Measurements from ENCODE around the gene TMEM231.
"Not testable (repeated sequence)": the region's sequence is repeated elsewhere in the genome, so short reads cannot be mapped to it uniquely, and the experiment has no call there.

Gene TMEM231, protein sequence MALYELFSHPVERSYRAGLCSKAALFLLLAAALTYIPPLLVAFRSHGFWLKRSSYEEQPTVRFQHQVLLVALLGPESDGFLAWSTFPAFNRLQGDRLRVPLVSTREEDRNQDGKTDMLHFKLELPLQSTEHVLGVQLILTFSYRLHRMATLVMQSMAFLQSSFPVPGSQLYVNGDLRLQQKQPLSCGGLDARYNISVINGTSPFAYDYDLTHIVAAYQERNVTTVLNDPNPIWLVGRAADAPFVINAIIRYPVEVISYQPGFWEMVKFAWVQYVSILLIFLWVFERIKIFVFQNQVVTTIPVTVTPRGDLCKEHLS

DNA sequence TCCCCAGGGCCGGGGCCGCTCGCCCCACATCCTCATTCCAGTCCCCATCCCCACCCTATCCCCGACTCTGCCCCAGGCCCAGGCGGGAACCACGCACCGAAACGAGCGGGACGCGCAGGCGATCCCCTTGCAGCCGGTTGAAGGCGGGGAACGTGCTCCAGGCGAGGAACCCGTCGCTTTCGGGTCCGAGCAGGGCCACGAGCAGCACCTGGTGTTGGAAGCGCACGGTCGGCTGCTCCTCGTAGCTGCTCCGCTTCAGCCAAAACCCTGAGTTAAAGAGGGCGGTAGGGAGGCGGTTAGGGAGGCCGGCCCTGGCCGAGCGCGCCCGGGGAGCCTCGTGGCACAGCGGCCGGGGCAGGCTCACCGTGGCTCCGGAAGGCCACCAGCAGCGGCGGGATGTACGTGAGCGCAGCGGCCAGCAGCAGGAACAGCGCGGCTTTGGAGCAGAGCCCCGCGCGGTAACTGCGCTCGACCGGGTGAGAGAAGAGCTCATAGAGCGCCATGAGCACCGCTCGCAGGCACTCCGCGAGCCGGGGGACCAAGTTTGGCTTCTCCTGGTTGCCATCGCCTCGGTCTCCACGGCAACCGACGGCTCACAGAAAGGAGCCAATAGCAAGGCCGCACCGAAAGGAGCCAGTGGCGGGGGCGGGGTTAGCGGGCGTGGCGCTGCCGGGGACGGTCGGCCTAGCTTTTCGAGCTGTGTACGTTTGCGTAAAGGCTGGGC lies at the start of gene TMEM231:
TMEM231 (minus strand) TSS at position 546 of the 724 bp plus-strand sequence; CDS start at position 503, 43 bp downstream.
- peak; percentile 58 for DNase-seq

DNA sequence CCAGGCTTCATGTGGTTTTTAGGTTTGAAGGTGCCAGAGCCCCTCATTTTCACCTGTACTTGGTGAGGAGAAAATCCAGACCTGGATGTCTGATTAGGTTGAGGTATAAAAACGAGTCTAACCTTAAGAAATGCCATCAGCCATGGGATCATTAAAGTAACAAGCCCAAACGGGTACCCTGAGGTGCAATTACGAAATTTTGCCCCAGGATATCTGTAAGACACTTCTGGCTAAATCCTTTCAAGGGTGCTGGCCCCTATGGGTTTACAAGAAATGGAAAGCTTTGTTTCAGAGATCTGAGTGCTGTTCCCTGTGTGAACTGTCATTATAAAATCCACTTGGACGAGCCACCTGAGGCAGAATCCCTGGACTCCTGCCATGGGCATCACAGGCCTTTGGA lies 47.2 kb upstream of the TMEM231 start:
- no peak for DNase-seq

DNA sequence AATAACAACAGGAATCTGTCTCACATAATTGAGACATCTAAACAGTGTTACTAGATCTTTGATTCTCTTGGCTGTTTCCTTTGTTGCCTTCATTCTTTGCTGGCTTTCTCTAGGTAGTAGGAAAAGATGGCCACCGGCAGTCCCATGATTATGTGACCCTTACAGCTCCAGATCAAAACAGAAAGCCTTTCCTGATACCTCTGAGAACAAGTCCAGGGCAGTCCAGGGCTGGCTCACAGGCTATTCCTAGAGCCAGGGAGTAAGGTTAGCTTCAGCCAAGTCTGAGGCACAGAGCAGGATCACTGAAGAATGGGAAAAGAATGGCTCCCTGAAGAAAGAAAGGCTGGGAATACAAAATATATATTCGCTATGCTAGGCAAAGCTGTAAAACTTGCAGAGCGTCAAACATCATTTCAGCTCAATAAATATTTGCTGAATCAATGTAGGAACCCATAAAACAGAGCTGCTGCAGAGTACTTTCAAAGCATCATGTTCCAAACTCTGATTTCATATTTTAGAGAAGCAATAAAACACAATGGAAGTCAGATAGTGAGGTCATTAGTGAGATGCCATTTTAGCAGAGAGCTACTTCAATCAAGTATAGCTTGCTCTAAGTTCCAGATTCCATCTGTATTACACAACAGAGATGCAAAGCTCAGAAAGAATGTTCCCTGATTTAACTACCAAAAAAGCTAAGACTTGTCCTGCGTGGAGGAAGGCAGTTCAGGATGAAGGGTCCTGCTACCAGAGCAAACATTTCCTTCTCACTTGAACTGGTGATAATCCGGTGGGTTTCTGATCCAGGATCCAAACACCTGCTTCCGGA lies 43.6 kb upstream of the TMEM231 start:
- no peak for DNase-seq

DNA sequence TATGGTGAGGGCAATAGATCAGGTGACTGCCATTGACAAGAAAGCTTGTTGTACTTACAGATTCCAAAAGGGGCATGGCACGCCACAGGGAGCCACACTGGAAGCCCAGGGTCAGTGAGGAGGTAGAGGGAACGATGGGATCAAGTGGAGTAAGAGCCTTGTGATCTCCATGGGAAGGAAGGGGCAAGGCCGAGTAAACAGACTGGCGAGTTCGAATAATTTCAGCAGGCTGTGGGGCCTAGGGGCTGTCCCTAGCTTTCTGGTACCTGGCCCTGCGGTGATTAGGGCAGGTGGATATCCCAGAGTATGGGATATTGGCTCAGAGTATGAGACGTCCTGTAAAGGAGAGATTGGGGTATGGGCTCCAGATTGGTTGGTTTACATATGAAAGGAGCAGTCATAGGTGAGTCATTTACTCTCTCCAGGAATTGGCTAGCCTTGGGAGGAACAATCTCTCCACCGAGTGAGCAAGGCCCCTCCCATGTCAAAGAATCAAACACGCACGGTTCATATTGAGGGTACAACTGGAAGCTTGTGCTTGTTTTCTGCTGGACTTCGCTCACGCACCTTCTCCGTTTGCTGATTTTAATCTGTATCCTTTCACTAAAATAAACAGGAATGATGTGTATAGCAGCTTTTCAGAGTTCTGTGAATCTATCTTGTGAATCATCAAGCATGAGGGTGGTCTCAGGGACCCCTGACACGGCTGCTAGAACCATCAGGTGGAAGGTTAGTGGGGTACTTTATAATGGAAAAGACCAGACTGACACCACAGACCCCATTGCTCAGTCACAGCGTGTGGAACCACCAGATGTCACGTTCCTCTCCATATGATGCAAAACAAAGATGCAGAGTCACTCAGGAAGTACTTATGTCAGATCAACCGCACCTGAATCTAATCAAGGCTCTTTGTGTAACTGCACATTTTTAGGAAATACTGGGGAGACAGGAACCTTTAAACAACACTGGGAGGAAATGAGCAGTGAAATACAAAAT lies 38.1 kb upstream of the TMEM231 start:
- peak; percentile 65 for DNase-seq

DNA sequence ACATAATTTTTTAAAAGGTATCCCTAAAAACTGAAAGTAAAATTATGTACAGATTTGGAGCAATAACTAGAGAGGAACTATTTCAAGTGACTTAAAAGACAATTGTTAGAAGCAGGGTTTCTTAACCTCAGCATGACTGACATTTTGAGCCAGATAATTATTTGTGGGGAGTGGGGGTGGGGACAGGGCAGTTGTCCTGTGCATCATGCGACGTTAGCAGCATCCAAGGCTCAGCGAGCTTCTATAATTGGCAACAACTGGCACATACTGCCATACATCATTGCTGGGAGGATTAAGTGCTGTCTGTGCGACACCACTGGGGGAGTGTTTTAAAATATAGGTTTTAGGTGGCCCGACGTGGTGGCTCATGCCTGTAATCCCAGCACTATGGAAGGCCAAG lies 37.3 kb upstream of the TMEM231 start:
- peak; percentile 2 for DNase-seq

DNA sequence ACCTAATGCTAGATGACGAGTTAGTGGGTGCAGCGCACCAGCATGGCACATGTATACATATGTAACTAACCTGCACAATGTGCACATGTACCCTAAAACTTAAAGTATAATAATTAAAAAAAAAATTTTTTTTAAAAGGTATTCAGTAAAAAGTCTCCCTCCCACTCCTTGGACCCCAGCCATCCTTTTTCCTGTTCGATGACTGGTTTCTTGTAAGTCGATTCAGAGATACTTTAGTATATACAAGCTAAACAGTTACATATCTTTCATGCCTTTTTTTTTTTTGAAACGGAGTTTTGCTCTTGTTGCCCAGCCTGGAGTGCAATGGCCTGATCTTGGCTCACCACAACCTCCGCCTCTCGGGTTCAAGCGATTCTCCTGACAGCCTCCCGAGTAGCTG lies 35.9 kb upstream of the TMEM231 start:
- not testable (repeated sequence) for DNase-seq

DNA sequence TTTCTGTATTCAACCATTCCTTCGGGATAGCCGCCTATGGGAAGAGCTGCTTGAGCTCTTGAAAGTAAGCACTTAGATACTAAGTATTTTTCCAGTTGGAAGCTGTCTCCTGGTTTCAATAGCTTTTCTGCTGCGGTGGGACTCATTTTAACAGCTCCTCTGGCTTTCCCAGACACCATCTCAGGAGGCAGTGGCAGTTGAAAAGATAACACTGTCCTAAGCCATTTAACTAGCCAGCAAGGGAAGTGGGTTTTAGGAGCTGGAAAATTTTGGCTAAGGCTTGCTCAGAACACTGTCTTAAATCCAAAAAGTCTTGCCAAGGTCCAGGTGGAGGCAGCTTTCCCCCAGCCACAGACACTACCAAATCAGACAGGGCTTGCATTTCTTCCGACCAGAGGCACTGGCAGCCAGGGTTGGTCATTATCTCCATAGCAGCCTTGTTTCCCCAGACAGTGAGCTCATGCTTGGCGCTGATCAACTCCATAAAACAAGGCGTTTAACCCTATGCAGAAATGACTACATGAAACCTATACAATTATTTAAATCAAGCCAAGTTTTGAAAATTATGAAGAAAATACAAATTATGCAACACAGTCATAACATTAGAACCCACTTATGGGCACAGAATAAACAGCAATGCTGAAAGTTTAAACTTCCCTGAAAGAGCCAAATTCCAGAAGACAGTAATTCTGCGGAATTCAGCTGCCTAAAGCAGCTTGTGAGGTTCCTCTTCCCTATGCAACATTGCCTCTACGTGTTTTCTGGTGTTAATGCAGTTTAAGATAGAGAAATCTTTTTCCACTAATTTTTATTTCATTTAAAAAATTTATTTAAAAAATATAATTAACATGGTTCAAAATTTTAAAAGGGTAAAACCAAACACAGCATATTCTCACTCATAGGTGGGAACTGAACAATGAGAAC lies 35.1 kb upstream of the TMEM231 start:
- DNase-seq, result no peak

DNA sequence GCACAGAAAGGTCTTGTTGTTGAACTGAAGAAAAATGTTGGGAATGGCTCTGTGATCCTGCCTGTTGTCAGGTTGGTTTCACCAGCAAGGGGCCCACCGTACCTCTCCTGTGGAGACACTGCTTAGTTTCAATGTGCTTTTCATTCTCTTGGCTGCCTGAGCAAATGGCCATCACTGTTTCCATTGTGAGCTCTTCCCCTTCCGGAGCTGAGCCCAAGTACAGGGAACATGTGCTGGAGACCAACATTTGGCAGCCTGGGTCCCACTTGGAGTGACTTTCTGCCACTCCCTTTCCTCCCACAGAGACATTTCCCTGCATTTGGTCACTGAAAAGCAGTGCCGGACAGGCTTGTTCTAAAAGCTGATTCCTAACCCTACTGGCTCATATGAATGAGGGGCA lies 33.3 kb upstream of the TMEM231 start:
- no peak for DNase-seq

DNA sequence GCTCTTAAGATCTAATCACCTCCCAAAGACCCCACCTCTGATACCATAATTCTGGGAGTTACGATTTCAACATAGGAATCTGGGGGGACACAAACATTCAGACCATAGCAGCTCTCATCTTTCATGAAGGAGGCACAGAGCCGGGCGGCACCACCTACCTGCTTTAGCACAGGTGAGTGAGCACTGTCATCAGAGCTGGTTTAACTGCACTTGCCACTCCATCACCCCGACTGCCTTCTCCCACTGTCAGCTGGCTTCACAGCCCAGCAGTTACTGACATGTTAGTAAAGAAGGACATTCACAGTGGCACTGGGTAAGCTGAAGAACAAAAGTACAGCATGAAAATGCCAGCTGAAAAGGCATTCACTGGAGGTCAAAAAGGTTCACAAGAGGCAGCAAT lies 32.7 kb upstream of the TMEM231 start:
- DNase-seq, result no peak

DNA sequence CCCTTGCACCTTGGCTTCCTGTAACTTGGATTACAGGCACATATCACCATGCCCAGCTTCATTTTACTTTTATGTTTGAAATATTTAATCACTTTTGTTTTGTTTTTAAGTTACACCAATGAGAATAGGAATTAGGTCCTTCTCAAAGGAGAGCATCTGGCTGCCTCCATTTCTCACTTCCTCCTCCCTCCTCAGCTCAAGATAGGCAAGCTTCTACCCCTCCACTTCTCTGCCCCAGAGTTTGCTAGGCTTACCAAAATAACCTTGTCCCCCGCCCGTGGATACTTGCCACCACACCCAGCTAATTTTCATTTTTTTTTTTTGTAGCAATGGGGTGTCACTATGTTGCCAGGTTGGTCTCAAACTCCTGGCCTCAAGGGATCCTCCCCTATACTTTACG lies 28.1 kb upstream of the TMEM231 start:
- no peak for DNase-seq

DNA sequence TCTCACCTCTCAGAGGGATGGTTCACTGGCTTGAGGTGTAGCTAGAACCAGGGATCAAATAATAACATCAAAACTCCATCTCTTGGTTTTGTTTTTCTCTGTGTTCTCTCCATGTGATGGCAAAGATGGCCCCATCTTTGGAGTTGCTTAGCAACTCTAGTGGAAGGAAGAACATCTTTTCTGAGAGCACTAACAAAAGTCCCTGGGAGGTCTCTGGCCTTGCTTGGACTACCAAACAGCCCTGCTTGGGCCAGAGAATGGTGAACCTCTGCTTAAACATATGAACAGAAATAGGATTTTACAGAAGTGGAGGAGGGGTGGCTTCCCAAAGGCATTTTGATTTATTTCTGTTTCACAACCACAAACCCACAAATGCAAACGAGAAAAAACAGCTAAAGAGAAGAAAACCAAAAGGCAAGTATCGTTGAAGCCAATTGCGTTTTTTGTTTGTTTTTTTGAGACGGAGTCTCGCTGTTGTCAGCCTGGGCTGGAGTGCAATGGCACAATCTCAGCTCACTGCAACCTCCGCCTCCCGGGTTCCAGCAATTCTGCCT lies 23.3 kb upstream of the TMEM231 start:
- no peak for DNase-seq

DNA sequence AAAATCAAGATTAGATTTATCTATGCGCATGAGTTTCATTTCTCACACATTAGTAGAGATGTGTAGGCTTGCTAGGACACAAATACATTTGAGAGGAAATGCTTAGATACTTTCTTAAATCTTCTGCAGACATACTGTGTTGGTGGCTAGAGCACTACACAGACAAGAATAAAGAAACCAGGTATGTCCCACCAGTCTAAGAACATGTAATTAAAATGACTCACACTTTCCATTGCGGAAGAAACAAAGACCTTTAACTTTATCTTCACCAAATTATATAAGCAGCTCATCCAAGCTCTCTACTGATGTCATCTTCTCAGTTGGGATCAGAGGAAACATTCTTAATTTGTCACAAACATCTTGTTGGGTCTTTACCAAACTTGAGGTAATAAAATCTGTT lies 22.7 kb upstream of the TMEM231 start:
- DNase-seq, result no peak

DNA sequence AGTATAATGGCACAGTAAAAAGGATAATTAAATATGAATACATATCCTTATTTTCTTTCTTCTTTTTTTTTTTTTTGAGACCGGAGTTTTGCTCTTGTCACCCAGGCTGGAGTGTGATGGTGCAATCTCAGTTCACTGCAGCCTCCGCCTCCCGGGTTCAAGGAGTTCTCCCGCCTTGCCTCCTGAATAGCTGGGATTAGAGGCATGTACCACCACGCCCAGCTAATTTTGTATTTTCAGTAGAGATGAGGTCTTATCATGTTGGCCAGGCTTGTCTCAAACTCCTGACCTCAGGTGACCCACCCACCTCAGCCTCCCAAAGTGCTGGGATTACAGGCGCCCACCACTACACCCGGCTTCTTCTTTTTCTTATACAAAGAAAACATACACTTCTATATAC lies 22.2 kb upstream of the TMEM231 start:
- DNase-seq, result no peak

DNA sequence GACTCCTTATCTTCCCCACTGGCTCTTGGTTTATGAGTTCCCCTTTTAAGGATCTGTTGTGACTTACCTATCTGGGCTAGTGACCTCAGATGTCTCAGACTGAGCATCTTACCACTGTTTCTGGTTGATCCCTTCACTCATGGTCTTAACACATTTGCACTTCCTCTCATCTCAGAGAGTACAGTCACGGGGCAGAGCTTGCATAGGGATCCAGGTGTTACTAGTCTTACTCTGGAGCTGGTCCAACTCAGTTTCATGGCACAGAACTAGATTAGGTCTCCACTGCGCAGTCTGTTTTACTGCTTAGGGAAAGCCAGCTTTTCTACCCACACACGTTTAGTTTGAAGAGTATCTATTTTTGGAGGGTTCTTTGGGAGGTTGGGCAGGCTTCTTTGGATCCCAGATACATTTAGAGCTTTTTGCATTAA lies 20.3 kb upstream of the TMEM231 start:
- DNase-seq, result no peak

DNA sequence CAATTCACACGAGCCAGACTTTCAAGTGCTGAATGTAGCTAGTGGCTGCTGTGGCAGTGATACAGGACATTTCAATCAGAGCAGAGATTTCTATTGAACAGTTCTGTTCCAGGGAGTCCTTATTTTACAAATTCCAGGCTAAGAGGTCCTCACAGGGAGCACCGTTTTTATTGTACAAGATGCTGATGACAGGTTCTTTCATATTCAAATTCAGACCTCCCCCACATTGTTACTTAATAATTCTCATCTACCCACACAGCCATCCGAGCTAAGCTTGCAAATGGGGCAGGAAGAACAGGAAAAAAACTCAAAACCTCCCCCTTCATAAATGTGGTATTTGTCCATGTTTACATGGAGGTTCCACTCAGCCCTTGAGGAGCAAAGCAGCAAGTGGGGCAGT lies 19.9 kb upstream of the TMEM231 start:
- DNase-seq, result no peak

DNA sequence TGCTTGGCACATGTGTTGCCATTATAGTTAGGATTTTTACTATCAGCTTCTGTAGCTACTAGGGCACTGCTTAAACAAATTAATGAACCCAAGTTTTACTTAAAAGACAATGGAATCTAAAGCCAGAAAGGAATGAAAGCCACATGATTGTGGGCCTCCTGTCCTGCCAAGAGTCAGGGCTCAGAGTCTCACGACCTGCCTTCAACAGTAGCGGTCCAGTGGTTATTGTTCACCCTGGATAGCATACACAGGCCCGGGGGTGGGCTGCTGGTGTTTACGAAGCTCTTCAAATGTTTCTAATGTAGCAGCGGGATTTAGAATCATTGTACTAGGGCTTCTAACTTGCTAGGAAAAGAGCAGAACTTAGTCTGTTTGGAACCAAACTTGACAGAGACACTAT lies 17.9 kb upstream of the TMEM231 start:
- no peak for DNase-seq

DNA sequence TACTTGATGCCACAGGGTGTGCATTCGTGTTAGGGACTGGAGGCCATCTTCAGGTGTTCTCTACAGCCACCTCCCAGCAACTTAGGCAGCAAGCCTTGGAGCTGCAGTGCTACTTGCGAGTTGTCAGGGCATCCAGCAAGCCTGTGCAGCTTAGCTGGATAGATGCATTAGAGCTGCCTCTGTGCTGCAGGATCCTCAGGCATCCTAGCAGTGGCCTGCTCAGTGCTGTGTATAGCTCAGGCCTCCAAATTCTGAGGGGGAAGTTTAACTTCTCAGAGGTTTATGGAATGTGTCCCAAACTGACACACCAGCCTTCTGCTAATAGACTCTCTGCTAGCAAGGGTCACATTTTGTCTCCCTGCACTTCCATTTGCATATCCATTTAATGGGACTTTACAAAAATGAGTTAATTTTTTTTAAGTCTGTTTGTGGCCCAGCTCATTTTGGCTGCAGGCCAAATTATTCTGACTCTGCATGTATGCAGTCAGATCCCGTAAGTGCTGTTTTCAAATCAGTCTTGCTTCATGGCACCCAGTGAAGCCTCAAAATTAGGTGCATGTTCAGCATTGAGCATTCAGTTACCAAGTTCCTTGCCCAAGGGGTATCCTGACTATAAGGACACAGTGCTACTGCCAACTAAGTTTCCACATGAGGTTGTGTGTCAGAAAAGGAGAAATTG lies 17.0 kb upstream of the TMEM231 start:
- DNase-seq, result no peak

DNA sequence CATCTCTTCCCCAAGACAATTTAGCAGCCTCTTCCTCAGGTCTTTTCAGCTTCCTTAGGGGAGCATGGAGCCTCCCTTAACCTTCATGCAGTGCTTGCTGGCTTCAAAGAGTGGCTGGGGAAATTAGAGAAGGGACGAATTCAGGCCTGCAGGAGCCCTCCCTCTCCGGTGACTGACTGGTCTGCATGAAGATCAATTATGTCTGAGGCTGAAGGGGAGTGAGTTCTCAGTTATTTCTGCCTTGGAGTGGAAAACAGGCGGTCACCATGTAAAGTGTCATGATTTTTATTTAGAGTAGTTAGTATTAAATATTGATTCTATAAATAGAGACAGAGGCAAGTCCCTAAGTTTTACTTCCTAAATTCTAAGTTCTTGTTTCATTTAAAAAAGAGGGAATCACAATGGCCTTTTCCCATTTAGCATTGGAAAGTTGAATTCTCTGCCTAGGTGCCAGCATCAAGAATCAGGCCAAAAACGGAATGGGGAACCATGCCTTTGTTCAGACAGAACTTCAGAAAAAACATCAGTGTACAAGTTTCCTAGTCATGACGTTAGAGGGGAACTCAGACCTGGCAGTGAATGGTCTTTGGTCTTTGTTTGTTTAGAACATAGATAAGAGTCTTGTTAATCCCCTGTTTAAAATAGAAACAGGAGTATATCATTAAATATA lies 14.5 kb upstream of the TMEM231 start:
- no peak for DNase-seq

DNA sequence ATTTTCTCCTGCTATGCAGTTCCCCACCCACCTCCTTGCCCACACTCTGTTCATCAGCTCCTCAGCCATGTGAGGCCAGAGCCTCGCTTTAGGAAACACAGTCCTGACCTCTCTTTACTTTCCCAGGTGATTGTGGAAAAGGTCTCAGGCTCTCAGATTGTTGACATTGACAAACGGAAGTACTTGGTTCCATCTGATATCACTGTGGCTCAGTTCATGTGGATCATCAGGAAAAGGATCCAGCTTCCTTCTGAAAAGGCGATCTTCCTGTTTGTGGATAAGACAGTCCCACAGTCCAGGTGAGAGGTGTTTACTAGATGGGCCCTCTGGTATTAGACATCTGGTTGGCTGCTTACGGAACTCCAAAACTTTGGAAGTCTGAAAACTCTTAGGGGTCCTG lies 11.9 kb upstream of the TMEM231 start:
- DNase-seq, result no peak

DNA sequence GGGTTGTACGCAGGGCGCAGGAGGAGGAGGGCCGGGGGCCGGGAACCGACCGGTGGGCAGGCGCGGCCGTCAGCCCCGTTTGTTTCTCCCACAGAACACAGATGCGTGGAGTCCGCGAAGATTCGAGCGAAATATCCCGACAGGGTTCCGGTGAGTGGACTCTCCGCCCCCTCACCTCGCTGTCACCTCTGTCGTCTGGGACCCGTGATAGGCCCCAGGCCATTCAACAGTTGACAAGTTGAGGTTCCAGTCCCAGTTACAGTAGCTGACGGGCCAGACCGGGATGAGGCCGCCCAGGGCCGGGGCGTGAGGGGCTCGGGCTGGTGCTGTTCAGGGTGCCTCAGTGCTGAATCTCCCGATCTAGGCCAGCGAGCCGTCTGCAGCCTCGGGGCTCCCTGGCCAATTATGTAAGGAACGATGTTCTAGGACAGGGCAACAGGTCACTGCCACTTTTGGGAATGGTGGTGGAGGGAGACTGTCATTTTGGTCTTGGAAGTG lies 10.8 kb upstream of the TMEM231 start:
- DNase-seq, result no peak
